Activated naive CD4-positive, alpha-beta T cell treated with anti-CD3 and anti-CD28 coated beads, Interleukin-2, amount 50 U/mL, for 24 hours (primary cell): ENCODE results near the gene CCDC28B.

Source experiments
- H3K27ac Mint-ChIP-seq: one replicate; pipeline ENCODE4 v1.8.0; 2021; ENCODE audit warnings: mild to moderate bottlenecking, mixed read lengths
- H3K27me3 Mint-ChIP-seq: one replicate; pipeline ENCODE4 v1.8.0; 2021; ENCODE audit warnings: mixed read lengths
- H3K36me3 Mint-ChIP-seq: one replicate; pipeline ENCODE4 v1.8.0; 2021; ENCODE audit warnings: mixed read lengths
- H3K4me1 Mint-ChIP-seq: one replicate; pipeline ENCODE4 v1.8.0; 2021; ENCODE audit warnings: mixed read lengths
- H3K4me3 Mint-ChIP-seq: one replicate; pipeline ENCODE4 v1.8.0; 2021; ENCODE audit warnings: mild to moderate bottlenecking, mixed read lengths
- H3K9me3 Mint-ChIP-seq: one replicate; pipeline ENCODE4 v1.8.0; 2021; ENCODE audit warnings: mixed read lengths

CCDC28B gene

GRCh38 chr1:32250893-32251716 is 50.7 kb downstream of the CCDC28B start, which contains the start of gene LCK:
LCK (plus strand) TSS chr1:32251265; CDS start chr1:32274330, 23,065 bp downstream.
- Mint-ChIP-seq H3K27ac (peak within 1 kb of the TSS; percentile 99), H3K9me3 (no peaks in the 10 kb centered on the region), H3K4me1 (peaks cover 76% of the 10 kb centered on the region), H3K27me3 (no peaks in the 10 kb centered on the region), H3K4me3 (peak within 1 kb of the TSS; percentile 98), H3K36me3 (peaks cover 4% of the 10 kb centered on the region)
